IMR-90 (cell line): Measurements from ENCODE around the gene CFAP20.

Experiments used
- CEBPB ChIP-seq: IDR thresholded peaks from 2 replicates; pipeline ENCODE4 v1.6.1; 2012; ENCODE audit warnings: low read depth, low read length, improper control_type of control experiment
- CHD1 ChIP-seq: IDR thresholded peaks from 2 replicates; pipeline ENCODE4 v1.6.1; 2012; ENCODE audit warnings: low read depth, low read length, improper control_type of control experiment
- CTCF ChIP-seq: conservative IDR thresholded peaks from 2 replicates; pipeline ENCODE4 v1.5.1; 2012; ENCODE audit warnings: mild to moderate bottlenecking, low read depth, low read length, improper control_type of control experiment
- FOS ChIP-seq: fragments of 150-350 bp; IDR thresholded peaks from 2 replicates; pipeline ENCODE4 v1.6.1; 2016; ENCODE audit warnings: low read depth, low read length
- MAFK ChIP-seq: IDR thresholded peaks from 2 replicates; pipeline ENCODE4 v1.6.1; 2012; ENCODE audit warnings: low read depth, low read length, improper control_type of control experiment
- POLR2A ChIP-seq: IDR thresholded peaks from 2 replicates; pipeline ENCODE4 v1.6.1; 2012; ENCODE audit warnings: mild to moderate bottlenecking, low read depth, low read length
- RAD21 ChIP-seq: IDR thresholded peaks from 2 replicates; pipeline ENCODE4 v1.6.1; 2012; ENCODE audit warnings: low read length, improper control_type of control experiment
- RCOR1 ChIP-seq: IDR thresholded peaks from 2 replicates; pipeline ENCODE4 v1.6.1; 2012; ENCODE audit warnings: mild to moderate bottlenecking, low read length, improper control_type of control experiment; ENCODE audit not compliant: insufficient replicate concordance
- RFX5 ChIP-seq: IDR thresholded peaks from 2 replicates; pipeline ENCODE4 v1.8.0; 2012; ENCODE audit warnings: low read depth, mild to moderate bottlenecking, low read length, moderate library complexity
- SMC3 ChIP-seq: fragments of 150-350 bp; IDR thresholded peaks from 2 replicates; pipeline ENCODE4 v1.6.1; 2016; ENCODE audit warnings: low read depth, mild to moderate bottlenecking, antibody characterized with exemption, low read length, moderate library complexity
- USF2 ChIP-seq: fragments of 150-350 bp; IDR thresholded peaks from 2 replicates; pipeline ENCODE4 v1.6.1; 2017; ENCODE audit warnings: mild to moderate bottlenecking, antibody characterized with exemption, low read length, low read depth

- TF ChIP-seq RFX5 (no peak), CTCF (no peak), CEBPB (no peak), CHD1 (no peak), POLR2A (no peak), RAD21 (no peak), FOS (no peak), SMC3 (no peak), MAFK (no peak), RCOR1 (no peak), USF2 (no peak)
Measured at GRCh38 chr16:58176608-58177352, 47.6 kb upstream of the CFAP20 start.
